Endodermal cell (in vitro differentiated cells): ENCODE data around the gene SOCS1. TPM values are rescaled to one million over a fixed set of nuclear protein-coding genes. Genes with fewer than 3 reads are reported as not detected.

Experiments used
- DNase-seq: peaks from one replicate; pipeline ENCODE4 v3.0.0-alpha.2; 2017
- H3K27ac ChIP-seq: 2 replicates; pipeline ENCODE4 v1.5.1; 2013; ENCODE audit warnings: mild to moderate bottlenecking, low read depth, low read length, moderate library complexity
- H3K27me3 ChIP-seq: 2 replicates; pipeline ENCODE4 v1.6.1; 2013; ENCODE audit warnings: mild to moderate bottlenecking, low read length, moderate library complexity; ENCODE audit not compliant: insufficient read depth, control insufficient read depth, poor library complexity, severe bottlenecking
- H3K36me3 ChIP-seq: 2 replicates; pipeline ENCODE4 v1.7.0; 2013; ENCODE audit warnings: mild to moderate bottlenecking, low read length, moderate library complexity; ENCODE audit not compliant: control insufficient read depth, insufficient read depth
- H3K4me1 ChIP-seq: one replicate; pipeline ENCODE4 v1.7.0; 2013; ENCODE audit warnings: low read length; ENCODE audit not compliant: control insufficient read depth, insufficient read depth
- H3K4me3 ChIP-seq: 2 replicates; pipeline ENCODE4 v1.5.1; 2013; ENCODE audit warnings: mild to moderate bottlenecking, low read length, moderate library complexity
- H3K9ac ChIP-seq: 2 replicates; pipeline ENCODE4 v1.6.1; 2013; ENCODE audit warnings: mild to moderate bottlenecking, low read length, moderate library complexity; ENCODE audit not compliant: poor library complexity, severe bottlenecking; ENCODE audit errors: extremely low read depth
- H3K9me3 ChIP-seq: 2 replicates; pipeline ENCODE4 v1.6.1; 2013; ENCODE audit warnings: mild to moderate bottlenecking, low read length, moderate library complexity; ENCODE audit not compliant: control insufficient read depth
- H3K27ac Mint-ChIP-seq: 2 replicates; pipeline ENCODE4 v1.8.0; 2020; ENCODE audit warnings: mixed read lengths
- H3K27me3 Mint-ChIP-seq: 2 replicates; pipeline ENCODE4 v1.8.0; 2021; ENCODE audit warnings: mild to moderate bottlenecking, mixed read lengths; ENCODE audit not compliant: insufficient read depth
- H3K36me3 Mint-ChIP-seq: 2 replicates; pipeline ENCODE4 v1.8.0; 2020; ENCODE audit warnings: low read depth, mixed read lengths
- H3K4me1 Mint-ChIP-seq: 2 replicates; pipeline ENCODE4 v1.8.0; 2020; ENCODE audit warnings: mixed read lengths
- H3K4me3 Mint-ChIP-seq: 2 replicates; pipeline ENCODE4 v1.8.0; 2020; ENCODE audit warnings: mild to moderate bottlenecking, moderate library complexity, mixed read lengths
- H3K9me3 Mint-ChIP-seq: 2 replicates; pipeline ENCODE4 v1.8.0; 2020; ENCODE audit warnings: mild to moderate bottlenecking, mixed read lengths
- WGBS, 2 experiments: methylation state at CpG; one replicate each; pipeline versions ENCODE4 v1.1.5 to v1.1.7; 2013; ENCODE audit warnings: missing lambda C conversion rate in 2 of 2, mixed read lengths in 1 of 2; ENCODE audit not compliant: insufficient coverage in 1 of 2, insufficient read length in 1 of 2; 5-methylcytosine and 5-hydroxymethylcytosine counted together
- total RNA-seq, 2 donors: library from RNA; stranded (reverse); fragmentation: NEBNext Ultra II Directional in 1 of 2; extraction: Animal tissue kit (Norgen Biotek cat#: 25700) in 1 of 2; gene quantifications; 2 replicates in 1 of 2; 3 replicates in 1 of 2; pipeline ENCODE4 v1.2.1, GENCODE V29; 2021
- TF ChIP-seq, protein P1 (sequence below): fragments of 200-600 bp; sonication (generic); conservative IDR thresholded peaks from 2 replicates; pipeline ENCODE4 v1.5.0; 2021; ENCODE audit warnings: antibody characterized with exemption, mild to moderate bottlenecking

The SOCS1 gene
- total RNA-seq, 2 donors from 2014 or later = 5.6 to 7.2 TPM

DNA sequence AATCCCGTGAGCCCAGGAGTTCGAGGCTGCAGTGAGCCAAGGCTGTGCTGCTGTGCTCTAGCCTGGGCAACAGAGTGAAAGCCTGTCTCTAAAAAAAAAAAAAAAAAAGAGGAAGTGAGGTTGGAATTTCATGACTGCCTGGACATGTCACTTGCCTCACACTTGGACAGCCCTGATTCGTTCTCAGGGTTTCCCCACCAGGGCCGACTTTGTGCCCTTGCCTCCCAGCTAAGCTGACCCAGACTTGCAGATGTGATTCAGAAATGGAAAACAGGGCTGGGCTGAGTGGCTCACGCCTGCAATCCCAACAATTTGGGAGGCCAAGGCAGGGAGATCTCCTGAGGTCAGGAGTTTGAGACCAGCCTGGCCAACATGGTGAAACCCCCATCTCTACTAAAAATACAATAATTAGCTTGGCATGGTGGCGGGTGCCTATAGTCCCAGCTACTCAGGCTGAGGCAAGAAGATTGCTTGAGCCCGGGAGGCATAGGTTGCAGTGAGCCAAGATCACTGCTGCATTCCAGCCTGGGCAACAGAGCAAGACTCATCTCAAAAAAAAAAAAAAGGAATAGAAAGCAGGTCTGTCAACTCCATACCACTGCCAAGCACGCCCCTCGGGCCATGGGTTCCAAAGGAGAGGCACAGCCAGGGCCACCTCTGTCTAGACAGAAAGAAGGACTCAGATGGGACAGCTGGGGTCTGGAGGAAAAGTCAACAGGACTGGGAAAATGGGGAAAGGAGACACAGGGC is 46.9 kb downstream of the SOCS1 start:
- Histone ChIP-seq H3K36me3 (no peaks in the 10 kb centered on the region), H3K4me1 (no peaks in the 10 kb centered on the region), H3K27ac (no peak overlapping the region), H3K4me3 (no peak overlapping the region), H3K9me3 (no peaks in the 10 kb centered on the region), H3K9ac (no peak overlapping the region), H3K27me3 (no peaks in the 10 kb centered on the region)
- DNase-seq = no peak
- peaks cover 3% of the 10 kb centered on the region for H3K9me3 Mint-ChIP-seq
- no peaks in the 10 kb centered on the region for H3K36me3 Mint-ChIP-seq
- TF ChIP-seq, protein P1, sequence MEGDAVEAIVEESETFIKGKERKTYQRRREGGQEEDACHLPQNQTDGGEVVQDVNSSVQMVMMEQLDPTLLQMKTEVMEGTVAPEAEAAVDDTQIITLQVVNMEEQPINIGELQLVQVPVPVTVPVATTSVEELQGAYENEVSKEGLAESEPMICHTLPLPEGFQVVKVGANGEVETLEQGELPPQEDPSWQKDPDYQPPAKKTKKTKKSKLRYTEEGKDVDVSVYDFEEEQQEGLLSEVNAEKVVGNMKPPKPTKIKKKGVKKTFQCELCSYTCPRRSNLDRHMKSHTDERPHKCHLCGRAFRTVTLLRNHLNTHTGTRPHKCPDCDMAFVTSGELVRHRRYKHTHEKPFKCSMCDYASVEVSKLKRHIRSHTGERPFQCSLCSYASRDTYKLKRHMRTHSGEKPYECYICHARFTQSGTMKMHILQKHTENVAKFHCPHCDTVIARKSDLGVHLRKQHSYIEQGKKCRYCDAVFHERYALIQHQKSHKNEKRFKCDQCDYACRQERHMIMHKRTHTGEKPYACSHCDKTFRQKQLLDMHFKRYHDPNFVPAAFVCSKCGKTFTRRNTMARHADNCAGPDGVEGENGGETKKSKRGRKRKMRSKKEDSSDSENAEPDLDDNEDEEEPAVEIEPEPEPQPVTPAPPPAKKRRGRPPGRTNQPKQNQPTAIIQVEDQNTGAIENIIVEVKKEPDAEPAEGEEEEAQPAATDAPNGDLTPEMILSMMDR = no peak
- H3K4me3 Mint-ChIP-seq = no peak overlapping the region
- no peak overlapping the region for H3K27ac Mint-ChIP-seq
- WGBS, 2 experiments = 90 to 95% methylated on average over 5 to 9 of the region's 9 CpGs
- H3K4me1 Mint-ChIP-seq = no peaks in the 10 kb centered on the region
- no peaks in the 10 kb centered on the region for H3K27me3 Mint-ChIP-seq

DNA sequence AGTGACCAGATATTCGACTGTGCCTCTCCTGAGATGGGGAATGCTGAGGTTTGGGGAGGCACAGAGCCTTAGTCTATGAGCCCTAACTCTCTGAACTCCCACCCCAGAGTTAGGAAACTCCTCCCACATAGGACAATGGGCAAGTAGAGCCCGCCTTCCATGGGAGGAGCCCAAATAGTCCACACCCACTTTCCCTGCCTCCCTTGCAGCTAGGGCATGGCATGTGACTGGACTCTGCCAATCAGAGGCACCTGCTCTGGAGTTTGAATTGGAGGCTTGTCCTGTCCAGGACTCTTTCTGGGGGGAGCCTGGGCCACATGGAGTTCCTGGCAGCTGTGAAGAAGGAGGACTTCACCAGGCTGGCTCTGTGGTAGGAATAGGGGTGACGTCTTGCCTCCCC is 48.4 kb downstream of the SOCS1 start:
- Histone ChIP-seq H3K36me3 (no peaks in the 10 kb centered on the region), H3K27ac (no peak overlapping the region), H3K9me3 (no peaks in the 10 kb centered on the region), H3K4me3 (no peak overlapping the region), H3K4me1 (no peaks in the 10 kb centered on the region), H3K9ac (no peak overlapping the region), H3K27me3 (no peaks in the 10 kb centered on the region)
- Mint-ChIP-seq H3K27ac (no peak overlapping the region), H3K4me3 (no peak overlapping the region), H3K9me3 (peaks cover 3% of the 10 kb centered on the region), H3K27me3 (no peaks in the 10 kb centered on the region), H3K4me1 (no peaks in the 10 kb centered on the region), H3K36me3 (no peaks in the 10 kb centered on the region)
- no peak for DNase-seq
- TF ChIP-seq, protein P1 = no peak
- 83 to 88% methylated on average over 1 to 3 of the region's 3 CpGs for WGBS, 2 experiments

DNA sequence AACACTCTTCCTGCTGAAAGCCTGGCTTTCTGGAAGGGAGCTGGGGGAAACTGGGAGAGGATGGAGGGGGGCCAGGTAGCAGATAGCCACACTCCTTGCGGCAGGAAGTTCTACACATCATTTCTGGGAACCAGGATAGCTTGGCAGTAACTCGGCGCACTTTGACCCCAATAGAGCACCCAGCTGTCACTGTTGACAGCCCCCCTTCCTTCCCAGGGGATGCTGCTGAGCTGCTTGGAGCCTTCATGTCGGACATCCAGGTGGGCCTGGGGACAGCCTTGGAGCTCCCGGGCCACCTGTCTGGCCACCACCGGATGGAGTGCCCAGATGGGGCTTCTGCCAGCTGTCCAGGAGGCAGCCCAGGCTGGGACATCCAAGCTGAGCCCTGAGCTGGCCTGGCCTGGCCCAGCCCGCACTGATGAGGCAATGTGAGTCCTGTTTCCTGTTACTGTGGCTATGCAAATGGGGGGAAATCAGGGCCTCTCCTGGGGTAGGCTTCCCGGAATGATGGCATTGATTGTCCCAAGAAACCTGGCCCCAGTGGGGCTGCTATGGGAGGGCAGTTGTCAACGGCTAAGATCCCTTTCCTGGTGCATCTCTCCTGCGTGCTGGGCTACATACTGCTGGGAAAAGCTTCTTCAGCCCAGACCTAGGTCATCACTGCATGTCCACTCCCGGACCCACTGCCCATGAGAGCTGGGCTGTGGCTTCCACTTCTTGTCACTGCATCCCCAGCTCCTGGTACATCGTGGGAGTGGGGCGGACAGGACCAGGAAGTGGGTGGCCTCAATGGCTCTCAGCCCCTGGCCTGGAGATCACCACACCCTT is 50.0 kb downstream of the SOCS1 start:
- 63 to 79% methylated on average over 5 to 13 of the region's 13 CpGs for WGBS, 2 experiments
- H3K9me3 ChIP-seq = no peaks in the 10 kb centered on the region
- no peaks in the 10 kb centered on the region for H3K36me3 Mint-ChIP-seq
- no peak for DNase-seq
- no peaks in the 10 kb centered on the region for H3K27me3 ChIP-seq
- no peak overlapping the region for H3K4me3 ChIP-seq
- H3K27me3 Mint-ChIP-seq = no peaks in the 10 kb centered on the region
- no peaks in the 10 kb centered on the region for H3K4me1 ChIP-seq
- H3K4me3 Mint-ChIP-seq = no peak overlapping the region
- TF ChIP-seq, protein P1 = no peak
- peaks cover 10% of the 10 kb centered on the region for H3K4me1 Mint-ChIP-seq
- H3K27ac Mint-ChIP-seq = no peak overlapping the region
- H3K9ac ChIP-seq = no peak overlapping the region
- H3K9me3 Mint-ChIP-seq = peaks cover 3% of the 10 kb centered on the region
- H3K27ac ChIP-seq = no peak overlapping the region
- no peaks in the 10 kb centered on the region for H3K36me3 ChIP-seq
